ENCODE data around the gene LDB3.

DNA sequence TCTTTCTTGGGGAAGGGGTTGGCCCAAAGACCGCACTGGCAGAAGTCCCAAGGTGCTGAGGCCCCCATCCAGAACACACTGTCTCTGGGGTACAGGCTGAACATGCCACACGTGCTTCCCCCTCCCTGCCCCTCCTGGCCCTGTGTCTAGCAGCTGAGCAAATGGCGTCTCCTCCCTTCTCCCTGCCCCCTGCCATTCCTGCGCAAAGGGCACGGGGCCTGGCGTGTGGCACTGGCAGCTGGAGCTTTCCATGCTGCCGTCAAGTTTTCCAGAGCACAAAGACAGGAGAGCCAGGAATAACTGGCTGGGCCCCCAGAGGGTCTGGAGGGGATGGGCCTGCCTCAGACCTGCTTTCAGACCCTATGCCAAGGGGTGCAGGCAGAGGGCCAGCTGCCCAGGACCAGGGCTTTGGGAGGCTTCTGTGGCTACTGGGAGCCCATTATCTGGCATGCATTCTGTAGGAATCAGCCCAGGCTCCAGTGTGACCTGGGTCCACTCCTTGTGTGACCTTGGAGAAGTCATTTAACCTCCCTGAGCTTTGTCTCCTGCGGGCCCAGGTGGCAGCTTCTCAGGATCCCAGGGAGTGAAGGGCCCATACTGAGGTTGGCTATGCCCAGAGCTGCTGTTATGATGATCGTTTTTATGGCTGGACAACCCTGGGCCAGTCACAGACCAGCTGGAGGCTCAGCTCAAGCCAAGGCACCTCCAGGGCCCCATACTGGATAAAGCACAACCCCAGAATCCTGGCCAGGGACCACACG lies 710 bp upstream of the LDB3 start:
- TF ChIP-seq, protein P1, sequence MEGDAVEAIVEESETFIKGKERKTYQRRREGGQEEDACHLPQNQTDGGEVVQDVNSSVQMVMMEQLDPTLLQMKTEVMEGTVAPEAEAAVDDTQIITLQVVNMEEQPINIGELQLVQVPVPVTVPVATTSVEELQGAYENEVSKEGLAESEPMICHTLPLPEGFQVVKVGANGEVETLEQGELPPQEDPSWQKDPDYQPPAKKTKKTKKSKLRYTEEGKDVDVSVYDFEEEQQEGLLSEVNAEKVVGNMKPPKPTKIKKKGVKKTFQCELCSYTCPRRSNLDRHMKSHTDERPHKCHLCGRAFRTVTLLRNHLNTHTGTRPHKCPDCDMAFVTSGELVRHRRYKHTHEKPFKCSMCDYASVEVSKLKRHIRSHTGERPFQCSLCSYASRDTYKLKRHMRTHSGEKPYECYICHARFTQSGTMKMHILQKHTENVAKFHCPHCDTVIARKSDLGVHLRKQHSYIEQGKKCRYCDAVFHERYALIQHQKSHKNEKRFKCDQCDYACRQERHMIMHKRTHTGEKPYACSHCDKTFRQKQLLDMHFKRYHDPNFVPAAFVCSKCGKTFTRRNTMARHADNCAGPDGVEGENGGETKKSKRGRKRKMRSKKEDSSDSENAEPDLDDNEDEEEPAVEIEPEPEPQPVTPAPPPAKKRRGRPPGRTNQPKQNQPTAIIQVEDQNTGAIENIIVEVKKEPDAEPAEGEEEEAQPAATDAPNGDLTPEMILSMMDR (IDR thresholded peaks at IDR 0.05; ENCODE audit: borderline replicate concordance, extremely low read depth, low read length, poor library complexity, severe bottlenecking), result no peak
- no peak for TF ChIP-seq EZH2 (IDR thresholded peaks at IDR 0.05; ENCODE audit: borderline replicate concordance, low read depth, low read length, severe bottlenecking)
